NCI-H748 (cell line): ENCODE data around the gene NAV2.
"Not testable (repeated sequence)": the region's sequence is repeated elsewhere in the genome, so short reads cannot be mapped to it uniquely, and the experiment has no call there.

Source experiments
- DNase-seq: peaks from one replicate; lab custom pipeline; 2025; ENCODE audit not compliant: unreplicated experiment; lab: John Stamatoyannopoulos, UW

NAV2 gene

DNA sequence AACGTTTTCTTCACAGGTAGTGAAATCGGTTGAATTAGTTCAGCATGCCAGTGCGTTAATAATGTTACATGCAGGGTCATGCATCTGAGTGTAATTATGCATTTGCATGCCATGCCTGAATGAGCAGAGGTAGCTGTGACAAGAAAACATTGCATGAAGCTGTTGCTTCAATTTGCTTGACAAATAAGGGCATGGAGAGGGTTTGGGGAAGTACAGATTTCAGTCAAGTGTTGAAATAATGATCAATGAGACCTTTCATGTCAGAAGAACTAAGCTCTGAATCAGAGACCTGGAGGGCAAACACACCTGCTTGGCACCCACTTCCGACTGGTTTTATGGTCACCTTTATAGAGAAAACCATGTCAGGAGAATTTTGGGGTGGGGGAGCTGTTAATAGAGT lies 226.2 kb downstream of the NAV2 start:
- no peak for DNase-seq

DNA sequence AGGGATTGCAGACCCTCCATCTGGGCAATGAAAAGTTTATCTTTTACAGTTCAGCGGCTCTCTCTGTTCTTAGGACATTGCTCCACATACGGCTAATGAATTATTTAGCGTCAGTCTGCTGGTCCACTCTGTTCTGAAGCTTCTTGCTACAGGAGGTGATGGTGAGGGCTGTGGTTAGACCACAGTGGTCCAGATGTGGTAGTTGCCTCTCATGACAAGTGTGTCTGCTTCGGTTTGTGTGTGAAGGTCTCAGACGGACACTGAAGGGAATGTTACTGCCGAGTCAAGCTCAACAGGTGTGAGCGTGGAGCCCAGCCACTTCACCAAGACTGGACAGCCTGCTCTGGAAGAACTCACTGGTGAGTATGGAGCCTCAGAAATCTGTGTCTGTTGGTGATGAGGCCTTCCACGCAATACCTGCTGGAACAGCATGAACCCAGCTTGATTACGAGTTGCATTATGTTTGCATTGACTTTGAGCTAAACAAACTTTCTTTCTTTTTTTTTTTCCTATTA lies 226.8 kb downstream of the NAV2 start:
- DNase-seq: no peak

DNA sequence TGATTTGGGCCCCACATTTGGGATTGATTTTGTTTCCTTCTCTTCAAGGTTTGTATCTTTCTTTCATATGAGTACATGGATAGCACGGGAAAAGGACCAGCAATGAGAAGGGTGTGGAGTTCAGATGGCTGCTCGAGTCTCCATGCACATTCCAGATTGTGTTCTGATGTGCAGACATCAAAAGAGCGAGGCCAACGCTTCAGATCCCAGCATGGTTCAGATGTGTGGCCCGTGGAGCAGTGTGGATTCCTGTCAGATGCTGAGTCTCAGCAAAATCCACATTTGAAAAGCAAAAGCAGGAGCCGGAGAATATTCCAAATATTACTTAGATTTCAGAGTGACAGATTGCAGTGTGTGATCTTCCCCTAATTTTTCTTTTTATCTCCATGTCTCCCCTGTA lies 228.2 kb downstream of the NAV2 start:
- DNase-seq: no peak

DNA sequence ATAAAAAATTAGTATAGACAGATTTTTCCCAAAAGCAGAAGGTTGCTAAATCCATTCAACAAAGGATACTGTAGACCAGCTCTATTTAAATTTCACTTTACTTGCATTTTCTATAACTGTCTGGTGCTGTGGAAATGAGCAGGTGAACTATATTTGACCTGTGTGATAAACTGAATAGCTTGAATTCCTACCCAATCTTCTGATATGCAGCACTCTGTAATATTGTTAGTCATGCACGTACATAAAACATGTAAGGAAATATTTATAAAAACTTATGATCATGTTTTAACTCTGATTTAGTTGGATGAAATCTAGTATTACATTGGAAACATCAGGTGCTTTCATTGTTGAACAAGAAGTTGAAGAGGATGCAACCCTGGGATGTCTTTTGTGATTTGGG lies 234.0 kb downstream of the NAV2 start:
- no peak for DNase-seq

DNA sequence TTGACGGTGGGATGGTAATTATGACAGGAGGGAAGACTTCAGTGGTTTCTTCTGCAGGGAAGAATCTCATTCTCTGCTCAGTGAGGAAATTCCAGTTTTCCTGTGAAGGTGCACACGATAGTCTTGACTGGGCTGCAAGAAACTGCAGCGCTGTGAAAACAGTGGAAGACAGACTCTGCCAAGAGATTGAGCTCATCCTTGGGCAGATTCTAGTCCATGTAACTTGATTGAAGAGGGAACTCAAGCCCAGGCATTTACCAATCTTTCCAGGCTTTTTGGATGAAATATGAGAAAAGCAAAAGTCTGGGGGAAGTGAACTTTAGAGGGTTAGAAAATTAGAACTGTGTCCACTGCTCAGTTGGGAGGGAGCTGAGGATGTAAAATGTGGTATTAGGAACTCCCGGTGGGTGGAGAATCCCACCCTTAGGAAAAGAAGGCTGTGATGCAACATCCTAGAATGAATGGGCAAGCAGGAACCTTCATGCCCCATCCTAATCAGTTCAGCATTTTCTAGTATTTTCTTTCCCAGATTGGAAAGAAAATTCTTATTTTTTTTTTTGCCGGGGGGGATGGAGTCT lies 235.0 kb downstream of the NAV2 start:
- DNase-seq: no peak

DNA sequence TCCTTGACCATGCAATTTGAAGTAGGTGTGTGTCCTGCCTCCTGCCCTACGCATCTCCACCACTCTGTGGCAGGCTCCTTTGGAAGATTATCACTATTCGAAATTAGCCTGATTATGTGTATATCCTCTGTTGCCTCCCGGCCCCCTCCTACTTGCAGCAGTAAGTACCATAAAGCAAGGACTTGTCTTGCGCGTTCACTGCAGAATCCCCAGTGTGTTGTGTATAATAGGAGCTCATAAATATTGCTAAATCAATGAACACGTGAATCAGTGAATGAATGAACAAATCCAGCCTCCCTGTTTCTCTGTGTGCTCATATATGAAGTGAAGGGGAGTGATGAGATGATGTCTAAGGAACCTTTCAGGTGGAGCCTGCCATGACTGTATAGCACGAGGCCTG lies 237.0 kb downstream of the NAV2 start:
- DNase-seq: no peak

DNA sequence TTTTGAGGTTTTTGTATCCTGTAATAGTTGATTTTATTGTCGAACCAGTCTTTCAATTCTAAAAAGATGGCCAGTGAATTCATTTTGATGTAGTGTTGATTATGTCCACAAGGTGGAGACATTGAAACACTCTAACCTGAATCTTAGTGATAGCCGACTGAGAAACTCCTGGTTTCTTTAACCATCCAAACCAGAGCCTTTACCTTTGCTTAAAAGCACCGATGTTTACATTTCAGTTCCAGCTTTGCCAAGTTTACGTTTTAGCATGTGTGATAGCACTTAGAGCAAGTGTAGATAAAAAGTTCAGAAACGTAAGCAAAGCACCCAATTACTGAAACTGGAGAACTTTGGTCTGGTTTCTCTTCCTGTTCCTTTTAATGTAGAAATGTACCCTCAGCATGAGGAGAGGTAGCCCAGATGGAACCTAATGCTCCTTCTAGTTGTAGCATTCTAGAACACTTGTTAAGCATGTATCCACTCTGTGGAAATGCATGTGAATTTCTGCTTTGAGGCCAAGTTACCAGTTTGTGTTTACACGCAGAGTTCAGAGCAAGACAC lies 239.0 kb downstream of the NAV2 start:
- DNase-seq: peak; percentile 67

DNA sequence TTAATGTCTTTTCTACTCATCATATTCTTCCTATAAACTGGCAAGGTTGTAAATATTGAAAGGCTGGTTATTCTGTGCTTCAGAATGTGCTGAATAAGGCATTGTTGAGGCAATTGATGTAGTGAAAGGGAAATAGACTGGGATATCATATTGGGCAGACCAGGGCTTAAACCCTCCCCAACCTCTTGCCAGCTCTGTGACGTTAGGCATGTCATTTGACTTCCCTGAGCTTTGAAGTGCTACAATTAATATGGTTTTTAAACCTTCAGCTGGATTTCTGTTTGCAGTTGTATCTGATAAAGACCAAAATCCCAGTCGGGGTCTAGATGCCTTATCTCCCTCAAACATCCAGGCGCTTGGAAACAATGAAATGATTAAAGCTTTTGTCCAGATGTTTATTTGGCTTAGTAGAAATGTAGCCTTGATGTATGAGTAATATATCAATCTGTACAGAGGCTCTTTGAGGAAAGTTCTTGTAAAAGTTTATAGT lies 239.5 kb downstream of the NAV2 start:
- no peak for DNase-seq

DNA sequence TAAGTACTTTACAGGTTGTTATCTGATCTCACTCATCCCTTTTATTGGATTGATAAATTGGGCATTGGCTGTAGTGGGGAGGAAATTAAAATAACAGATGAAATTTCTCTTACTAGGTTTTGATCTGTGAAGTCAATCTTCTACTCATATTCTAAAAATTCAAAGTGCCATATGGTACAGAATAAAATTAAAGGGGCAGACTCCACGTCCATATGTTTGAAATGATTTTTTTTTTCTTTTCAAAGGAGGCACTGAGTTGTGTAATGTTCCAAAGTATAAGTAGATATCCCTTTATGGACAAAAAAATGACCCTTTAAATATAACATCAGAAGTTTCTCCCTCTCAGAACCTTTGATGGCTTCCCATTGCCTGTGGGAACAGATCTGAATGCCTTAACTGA lies 240.3 kb downstream of the NAV2 start:
- DNase-seq: no peak

DNA sequence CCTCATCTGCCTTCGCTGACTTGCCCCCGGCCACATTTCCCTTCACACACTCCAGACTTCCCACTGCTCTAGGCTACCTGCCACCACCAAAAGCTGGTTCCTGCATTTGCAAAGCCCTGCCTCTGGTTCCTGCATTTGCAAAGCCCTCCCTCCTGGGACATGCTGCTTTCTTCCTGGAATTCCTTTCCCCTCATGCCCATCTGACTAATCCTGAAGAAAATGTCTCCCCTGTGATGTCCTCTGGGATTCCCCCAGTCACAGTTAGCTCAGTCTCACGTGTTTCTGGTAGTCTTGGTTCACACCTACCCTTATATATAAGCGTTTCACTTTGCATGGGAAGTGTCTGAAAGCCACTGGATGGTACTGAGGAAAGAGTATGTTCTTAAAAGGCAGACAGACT lies 240.7 kb downstream of the NAV2 start:
- DNase-seq: no peak

DNA sequence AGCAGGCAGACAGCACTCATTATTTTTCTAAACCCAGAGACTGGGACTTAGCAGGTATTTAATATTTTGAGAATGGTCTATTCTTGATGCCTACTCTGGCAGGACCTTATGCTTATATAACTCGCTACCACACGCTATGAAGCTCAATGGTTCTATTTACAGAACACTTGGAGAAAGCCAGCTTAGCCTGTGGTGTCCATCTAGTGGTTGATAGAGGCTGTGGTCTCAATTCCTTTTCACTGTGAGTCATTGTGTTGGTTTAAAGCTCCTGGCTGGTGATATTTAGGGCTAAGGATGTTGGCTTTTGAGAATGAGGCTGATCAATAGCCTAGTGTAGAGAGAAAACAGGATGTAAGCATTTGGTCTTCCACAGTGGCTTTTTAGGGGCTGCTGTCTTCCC lies 241.3 kb downstream of the NAV2 start:
- DNase-seq: peak; percentile 56

DNA sequence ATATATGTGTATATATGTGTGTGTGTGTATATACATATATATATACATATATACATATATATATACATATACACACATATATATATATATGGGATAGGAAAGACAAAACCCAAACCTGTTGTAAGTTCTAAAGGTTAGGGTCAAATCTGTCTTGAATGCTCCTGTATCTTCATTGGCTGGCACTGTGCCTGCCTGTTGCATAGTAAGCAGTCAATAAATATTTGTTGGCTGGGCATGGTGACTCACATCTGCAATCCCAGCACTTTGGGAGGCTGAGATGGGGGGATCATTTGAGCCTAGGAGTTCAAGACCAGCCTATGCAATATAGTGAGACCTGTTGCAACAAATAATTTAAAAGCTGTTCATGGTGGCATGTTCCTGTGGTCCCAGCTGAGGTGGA lies 242.3 kb downstream of the NAV2 start:
- no peak for DNase-seq

DNA sequence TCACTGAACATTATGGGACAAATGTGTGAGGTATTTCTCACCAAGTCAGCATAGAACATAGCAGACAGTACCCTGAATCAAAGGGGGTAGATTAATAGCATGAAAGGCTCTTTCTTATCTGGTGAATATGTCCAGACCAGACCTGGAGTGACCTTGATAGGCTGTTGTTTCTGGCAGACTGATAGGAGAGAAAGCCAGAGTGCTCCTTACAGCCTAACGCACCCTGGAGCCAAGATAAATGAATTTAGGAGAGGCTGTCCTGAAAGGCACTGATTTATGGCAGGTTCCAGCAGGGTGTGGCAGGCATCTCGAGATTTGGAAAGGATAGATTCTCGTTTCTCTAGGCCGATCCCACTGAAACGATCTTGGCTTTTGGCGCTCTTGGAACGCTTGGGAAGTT lies 243.0 kb downstream of the NAV2 start:
- DNase-seq: no peak

DNA sequence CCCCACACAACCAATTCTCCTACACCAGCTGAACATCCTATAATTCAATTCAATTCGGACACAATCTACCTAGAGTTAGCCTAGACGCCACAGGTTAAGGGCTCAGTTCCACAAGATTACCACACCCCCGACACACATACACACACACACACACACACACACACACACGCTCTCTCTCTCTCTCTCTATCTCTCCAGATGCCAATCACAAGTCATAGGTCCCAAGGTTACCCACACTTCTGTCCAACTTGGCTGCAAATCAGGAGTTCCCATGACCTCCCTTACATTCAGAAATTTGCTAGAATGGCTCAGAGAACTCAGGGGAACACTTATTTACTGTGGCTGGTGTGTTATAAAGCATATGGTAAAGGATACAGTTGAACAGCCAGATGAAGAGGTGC lies 243.6 kb downstream of the NAV2 start:
- DNase-seq: no peak

DNA sequence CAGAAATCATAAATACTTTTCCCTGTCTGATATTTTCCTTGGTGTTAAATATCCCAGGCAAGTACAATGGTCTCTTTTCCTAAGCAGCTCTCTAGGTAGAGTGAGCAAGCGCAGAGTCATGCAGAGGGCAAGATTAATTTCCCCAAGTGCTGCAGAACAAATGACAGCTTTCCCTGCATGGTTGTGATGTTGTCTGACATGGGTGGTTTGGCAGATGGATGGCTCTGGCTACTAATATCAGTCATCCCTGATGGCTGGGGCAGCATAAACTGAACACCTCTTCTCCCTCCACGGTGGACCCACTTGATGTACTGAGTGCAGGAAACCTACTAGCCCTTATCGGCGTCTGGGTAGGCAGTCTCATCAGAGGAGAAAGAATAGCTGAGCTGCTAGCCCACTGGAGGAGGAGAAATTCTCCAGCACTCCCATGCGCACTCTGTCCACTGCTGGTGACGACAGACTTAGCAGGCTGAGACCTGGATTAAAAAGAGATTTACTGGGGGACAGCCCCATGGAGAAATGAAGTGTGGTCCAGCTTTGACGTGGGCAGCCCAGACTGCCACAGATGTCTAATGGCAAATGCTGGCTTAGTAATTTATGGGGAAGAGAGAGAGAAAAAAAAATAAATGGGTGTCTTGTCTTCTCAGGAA lies 244.8 kb downstream of the NAV2 start:
- no peak for DNase-seq

DNA sequence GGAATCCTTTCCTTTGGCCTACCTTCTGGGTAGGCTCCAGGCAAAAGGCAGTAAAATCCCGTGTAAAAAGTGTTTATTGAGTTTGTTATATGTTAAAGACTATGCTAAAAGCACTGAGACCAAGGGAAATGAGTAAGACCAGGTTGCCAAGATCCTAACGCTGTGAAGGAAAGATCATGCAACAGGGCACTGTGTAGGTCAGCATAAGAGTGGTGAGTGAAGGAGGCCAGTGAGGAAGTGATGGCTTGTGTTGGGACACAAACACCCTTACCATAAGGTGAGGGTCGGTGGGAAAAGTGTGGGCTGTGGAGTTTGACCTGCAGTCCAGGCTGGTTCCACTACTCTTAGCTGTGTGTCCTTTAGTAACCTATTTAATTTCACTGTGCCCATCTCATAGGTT lies 245.6 kb downstream of the NAV2 start:
- DNase-seq: no peak

DNA sequence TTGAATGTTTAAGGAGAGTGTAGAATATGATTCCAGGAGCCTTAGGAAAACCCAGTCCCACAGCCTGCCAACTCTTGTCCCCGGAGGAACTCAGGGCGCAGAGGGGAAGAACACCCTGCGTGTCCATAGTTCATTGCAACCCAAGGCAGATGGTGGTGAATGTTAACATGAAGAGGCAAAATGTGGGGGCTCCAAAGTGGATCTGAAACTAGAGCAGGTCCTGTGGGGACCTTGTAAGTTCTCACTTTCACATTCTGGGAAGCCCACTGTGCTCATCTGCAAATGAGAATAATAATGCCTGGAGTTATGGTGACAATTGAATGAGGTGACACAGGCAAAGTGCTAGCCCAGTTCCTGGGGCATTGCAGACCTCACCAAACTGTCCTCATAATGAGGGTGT lies 246.6 kb downstream of the NAV2 start:
- DNase-seq: no peak

DNA sequence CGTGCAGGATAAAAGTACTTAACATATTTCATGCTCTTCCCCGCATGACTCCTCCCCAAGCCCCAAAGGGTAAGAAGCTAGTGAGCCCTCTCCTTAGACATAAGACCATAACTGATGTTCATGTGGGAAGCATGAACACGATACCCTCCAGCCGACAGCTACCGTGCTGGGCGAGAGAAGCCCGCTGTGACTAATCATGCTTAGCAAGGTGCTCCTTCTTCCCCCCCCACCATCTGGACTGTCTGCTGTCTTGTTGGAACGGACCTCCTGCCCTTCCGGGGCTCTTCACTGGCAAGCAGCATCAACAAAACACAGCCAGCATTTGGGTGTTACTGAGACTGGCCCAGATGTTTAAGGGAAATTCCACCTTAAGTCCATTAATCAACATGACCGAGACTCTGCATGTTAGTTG lies 247.0 kb downstream of the NAV2 start:
- DNase-seq: no peak

DNA sequence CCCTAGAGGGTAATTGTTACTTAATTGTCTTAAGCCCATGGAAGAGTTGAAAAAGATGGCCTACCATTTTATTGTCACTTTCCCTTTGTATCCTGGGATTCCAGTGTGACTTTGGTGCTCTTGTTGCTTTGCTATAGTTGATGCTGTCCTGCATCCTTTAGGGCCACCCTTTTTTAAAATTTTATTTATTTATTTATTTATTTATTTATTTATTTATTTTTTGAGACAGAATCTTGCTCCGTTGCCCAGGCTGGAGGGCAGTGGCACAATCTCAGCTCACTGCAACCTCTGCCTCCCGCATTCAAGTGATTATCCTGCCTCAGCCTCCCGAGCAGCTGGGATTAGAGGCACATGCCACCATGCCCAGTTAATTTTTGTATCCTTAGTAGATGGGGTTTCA lies 247.8 kb downstream of the NAV2 start:
- DNase-seq: not testable (repeated sequence)

DNA sequence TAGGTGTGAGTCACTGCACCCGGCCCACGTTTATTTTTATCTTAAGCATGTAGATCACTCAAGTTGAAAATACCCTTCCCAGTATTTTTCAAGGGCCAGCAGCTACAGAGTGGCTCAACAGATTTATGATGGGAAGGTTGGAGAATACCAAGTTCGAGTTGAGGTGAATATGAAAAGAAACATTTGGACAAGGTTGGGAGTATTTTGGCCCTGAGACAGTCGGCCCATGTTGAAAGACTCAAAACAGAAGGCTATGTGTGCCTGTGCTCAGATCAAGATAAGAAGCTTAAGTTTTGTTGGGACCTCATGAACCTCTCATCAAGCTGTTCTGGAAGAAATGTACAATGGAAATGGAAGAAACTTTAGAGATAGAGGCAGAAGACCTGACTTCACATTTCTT lies 248.6 kb downstream of the NAV2 start:
- DNase-seq: no peak

DNA sequence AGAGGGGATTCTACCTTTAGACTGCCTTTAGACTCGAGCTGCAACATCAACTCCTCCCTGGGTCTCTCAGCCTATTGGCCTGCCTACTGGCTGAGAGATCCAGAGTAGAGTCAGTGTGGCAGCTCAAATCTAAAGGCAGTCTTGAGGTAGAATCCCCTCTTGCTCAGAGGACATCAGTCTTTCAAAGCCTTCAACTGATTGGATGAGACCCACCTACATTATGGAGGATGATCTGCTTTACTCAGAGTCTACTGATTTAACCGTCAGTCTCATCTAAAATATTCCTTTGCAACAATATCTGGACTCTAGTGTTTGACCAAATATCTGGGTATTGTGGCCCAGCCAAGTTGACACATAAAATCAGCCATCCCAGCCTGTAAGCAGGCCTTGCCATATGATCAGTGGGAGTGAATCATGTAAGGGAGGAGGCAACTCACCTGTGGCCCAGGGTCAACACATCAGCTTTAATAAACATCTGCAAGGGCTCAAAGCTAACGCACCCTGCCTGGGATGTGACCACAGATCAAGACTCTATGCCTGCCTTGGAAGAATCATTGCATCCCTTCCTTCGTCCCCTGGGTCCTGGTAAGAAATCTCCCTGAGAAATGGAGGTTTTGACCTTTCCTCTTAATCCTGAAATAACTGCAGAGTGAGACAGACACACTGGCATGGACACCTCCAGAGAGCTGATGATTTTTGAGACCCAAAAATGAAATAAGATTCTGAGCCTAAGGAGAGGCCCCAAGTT lies 249.6 kb downstream of the NAV2 start:
- DNase-seq: no peak

DNA sequence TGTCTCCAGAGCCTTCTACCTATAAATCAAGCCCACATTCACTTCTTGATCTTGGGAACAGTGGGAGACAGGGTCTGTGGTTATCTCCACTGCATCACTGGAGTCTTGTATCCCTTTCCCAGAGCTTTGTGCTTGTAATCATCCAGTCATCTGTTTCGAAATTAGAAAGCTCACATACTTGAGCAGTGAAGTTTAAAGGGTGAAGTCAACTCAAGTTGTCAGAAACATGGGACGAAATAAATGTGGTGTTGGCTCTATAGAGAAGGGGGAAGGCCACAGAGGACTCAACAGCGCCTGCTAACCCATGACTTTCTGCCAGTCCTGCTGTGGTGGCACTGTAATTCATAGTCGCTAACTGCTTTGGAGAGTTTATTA lies 250.2 kb downstream of the NAV2 start:
- no peak for DNase-seq
